ENCODE measurements around the gene PDZK1.
"Not testable (repeated sequence)": the region's sequence is repeated elsewhere in the genome, so short reads cannot be mapped to it uniquely, and the experiment has no call there.

The PDZK1 gene

GRCh38 chr1:145656245-145656943 is 50.8 kb downstream of the PDZK1 start:
- not testable (repeated sequence) for DNase-seq

GRCh38 chr1:145643990-145644389 is 63.2 kb downstream of the PDZK1 start:
- not testable (repeated sequence) for DNase-seq

- DNase-seq: not testable (repeated sequence)
These were observed 65.3 kb downstream of the PDZK1 start for GRCh38 chr1:145641886-145642285.

- DNase-seq: not testable (repeated sequence)
These were observed 70.9 kb downstream of the PDZK1 start for GRCh38 chr1:145636237-145636636.

DNA sequence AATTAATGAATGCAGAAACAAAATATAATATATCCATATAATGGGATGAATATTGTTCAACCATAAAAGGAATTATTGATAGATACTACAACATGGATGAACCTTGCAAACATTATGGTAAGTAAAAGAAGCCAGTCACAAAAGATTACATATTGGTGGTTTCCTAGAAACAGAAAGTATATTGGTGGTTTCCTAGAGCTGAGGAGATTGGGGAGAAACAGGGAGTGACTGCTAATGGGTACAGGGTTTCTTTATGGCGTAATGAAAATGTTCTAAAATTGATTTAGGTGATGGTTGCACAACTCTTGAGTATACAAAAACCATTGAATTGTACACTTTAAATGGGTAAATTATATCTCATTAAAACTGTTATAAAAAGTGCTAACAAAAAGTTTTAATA is 85.0 kb downstream of the PDZK1 start:
- not testable (repeated sequence) for DNase-seq
